ENCODE data around the gene CD59. TPM values are rescaled to one million over a fixed set of nuclear protein-coding genes. Genes with fewer than 3 reads are reported as not detected.
A peak's percentile ranks its signal among the peaks of the same experiment; 100 is the strongest.

Gene CD59
- total and polyA plus RNA-seq, 2 of the 13 experiments (the other 11 are each of a cell fraction or from before 2014, with no cell fraction given), result 127 to 289 TPM

DNA sequence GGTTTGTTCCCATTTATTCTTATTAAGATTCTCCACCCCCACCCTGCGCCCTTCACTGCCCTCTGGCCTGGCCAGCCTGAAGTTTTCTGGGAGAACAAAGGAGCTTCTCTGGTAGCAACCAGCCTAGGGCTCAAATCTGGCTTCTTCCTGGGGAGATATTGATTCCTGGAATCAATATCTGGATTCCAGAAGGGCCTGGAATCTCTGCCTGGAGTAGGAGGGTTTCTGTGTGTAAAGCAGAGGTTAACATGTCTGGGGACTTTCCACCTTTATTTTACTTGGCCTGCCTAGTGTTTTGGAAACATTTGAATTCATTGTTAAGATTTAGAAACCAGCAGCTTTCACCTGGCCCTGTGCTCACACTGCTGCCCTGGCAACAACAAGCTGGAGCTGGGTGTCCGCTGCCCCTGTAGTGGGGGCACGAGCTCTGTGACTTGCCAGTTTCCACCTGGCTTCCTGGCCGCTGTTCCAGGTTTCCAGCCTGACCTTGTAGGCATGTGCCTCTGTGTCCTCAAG, 41.1 kb downstream of the CD59 start (continued):
- TF ChIP-seq ZNF784 (CRISPR knock-in tag; IDR thresholded peaks at IDR 0.05; ENCODE audit: borderline replicate concordance) (0 out of 2 replicates have a peak, but pooled peaks have one; percentile 11), GFI1 (CRISPR knock-in tag; IDR thresholded peaks at IDR 0.05; ENCODE audit: borderline replicate concordance) (peak; percentile 75), NCOA2 (CRISPR knock-in tag; IDR thresholded peaks at IDR 0.05) (0 out of 2 replicates have a peak, but pooled peaks have one; percentile 18), MTA1 (CRISPR knock-in tag; IDR thresholded peaks at IDR 0.05; ENCODE audit: borderline replicate concordance) (0 out of 2 replicates have a peak, but pooled peaks have one; percentile 28), ZFY (CRISPR knock-in tag; IDR thresholded peaks at IDR 0.05) (no peak), MAFF (IDR thresholded peaks at IDR 0.05; ENCODE audit: low read depth, low read length) (no peak), ASH2L (IDR thresholded peaks at IDR 0.05; ENCODE audit: insufficient read length, low read depth, low read length) (no peak), CREB1 (IDR thresholded peaks at IDR 0.05) (no peak), CREB1 (CRISPR knock-in tag; IDR thresholded peaks at IDR 0.05) (0 out of 2 replicates have a peak, but pooled peaks have one; percentile 14), ZNF577 (CRISPR knock-in tag; IDR thresholded peaks at IDR 0.05; ENCODE audit: borderline replicate concordance, low read depth) (no peak), NRL (CRISPR knock-in tag; IDR thresholded peaks at IDR 0.05; ENCODE audit: borderline replicate concordance) (no peak), FOXA1 (IDR thresholded peaks at IDR 0.05) (no peak), FOXA1 (CRISPR knock-in tag; IDR thresholded peaks at IDR 0.05) (no peak), GABPA (IDR thresholded peaks at IDR 0.05; ENCODE audit: low read depth, low read length) (no peak), GABPA (CRISPR knock-in tag; IDR thresholded peaks at IDR 0.05; ENCODE audit: low read depth) (no peak), ELF1 (CRISPR knock-in tag; IDR thresholded peaks at IDR 0.05) (no peak)
- TF ChIP-seq, protein P1, sequence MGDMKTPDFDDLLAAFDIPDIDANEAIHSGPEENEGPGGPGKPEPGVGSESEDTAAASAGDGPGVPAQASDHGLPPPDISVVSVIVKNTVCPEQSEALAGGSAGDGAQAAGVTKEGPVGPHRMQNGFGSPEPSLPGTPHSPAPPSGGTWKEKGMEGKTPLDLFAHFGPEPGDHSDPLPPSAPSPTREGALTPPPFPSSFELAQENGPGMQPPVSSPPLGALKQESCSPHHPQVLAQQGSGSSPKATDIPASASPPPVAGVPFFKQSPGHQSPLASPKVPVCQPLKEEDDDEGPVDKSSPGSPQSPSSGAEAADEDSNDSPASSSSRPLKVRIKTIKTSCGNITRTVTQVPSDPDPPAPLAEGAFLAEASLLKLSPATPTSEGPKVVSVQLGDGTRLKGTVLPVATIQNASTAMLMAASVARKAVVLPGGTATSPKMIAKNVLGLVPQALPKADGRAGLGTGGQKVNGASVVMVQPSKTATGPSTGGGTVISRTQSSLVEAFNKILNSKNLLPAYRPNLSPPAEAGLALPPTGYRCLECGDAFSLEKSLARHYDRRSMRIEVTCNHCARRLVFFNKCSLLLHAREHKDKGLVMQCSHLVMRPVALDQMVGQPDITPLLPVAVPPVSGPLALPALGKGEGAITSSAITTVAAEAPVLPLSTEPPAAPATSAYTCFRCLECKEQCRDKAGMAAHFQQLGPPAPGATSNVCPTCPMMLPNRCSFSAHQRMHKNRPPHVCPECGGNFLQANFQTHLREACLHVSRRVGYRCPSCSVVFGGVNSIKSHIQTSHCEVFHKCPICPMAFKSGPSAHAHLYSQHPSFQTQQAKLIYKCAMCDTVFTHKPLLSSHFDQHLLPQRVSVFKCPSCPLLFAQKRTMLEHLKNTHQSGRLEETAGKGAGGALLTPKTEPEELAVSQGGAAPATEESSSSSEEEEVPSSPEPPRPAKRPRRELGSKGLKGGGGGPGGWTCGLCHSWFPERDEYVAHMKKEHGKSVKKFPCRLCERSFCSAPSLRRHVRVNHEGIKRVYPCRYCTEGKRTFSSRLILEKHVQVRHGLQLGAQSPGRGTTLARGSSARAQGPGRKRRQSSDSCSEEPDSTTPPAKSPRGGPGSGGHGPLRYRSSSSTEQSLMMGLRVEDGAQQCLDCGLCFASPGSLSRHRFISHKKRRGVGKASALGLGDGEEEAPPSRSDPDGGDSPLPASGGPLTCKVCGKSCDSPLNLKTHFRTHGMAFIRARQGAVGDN (CRISPR knock-in tag; IDR thresholded peaks at IDR 0.05), result peak; percentile 25; the same call in 1 of the 2 replicates
- TF ChIP-seq, protein P2, sequence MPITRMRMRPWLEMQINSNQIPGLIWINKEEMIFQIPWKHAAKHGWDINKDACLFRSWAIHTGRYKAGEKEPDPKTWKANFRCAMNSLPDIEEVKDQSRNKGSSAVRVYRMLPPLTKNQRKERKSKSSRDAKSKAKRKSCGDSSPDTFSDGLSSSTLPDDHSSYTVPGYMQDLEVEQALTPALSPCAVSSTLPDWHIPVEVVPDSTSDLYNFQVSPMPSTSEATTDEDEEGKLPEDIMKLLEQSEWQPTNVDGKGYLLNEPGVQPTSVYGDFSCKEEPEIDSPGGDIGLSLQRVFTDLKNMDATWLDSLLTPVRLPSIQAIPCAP (CRISPR knock-in tag; IDR thresholded peaks at IDR 0.05; ENCODE audit: low read depth), result no peak
- TF ChIP-seq, protein P3, sequence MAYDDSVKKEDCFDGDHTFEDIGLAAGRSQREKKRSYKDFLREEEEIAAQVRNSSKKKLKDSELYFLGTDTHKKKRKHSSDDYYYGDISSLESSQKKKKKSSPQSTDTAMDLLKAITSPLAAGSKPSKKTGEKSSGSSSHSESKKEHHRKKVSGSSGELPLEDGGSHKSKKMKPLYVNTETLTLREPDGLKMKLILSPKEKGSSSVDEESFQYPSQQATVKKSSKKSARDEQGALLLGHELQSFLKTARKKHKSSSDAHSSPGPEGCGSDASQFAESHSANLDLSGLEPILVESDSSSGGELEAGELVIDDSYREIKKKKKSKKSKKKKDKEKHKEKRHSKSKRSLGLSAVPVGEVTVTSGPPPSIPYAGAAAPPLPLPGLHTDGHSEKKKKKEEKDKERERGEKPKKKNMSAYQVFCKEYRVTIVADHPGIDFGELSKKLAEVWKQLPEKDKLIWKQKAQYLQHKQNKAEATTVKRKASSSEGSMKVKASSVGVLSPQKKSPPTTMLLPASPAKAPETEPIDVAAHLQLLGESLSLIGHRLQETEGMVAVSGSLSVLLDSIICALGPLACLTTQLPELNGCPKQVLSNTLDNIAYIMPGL (CRISPR knock-in tag; IDR thresholded peaks at IDR 0.05; ENCODE audit: borderline replicate concordance in 1 of 2, low read depth in 1 of 2), result no peak
- TF ChIP-seq, protein P4, sequence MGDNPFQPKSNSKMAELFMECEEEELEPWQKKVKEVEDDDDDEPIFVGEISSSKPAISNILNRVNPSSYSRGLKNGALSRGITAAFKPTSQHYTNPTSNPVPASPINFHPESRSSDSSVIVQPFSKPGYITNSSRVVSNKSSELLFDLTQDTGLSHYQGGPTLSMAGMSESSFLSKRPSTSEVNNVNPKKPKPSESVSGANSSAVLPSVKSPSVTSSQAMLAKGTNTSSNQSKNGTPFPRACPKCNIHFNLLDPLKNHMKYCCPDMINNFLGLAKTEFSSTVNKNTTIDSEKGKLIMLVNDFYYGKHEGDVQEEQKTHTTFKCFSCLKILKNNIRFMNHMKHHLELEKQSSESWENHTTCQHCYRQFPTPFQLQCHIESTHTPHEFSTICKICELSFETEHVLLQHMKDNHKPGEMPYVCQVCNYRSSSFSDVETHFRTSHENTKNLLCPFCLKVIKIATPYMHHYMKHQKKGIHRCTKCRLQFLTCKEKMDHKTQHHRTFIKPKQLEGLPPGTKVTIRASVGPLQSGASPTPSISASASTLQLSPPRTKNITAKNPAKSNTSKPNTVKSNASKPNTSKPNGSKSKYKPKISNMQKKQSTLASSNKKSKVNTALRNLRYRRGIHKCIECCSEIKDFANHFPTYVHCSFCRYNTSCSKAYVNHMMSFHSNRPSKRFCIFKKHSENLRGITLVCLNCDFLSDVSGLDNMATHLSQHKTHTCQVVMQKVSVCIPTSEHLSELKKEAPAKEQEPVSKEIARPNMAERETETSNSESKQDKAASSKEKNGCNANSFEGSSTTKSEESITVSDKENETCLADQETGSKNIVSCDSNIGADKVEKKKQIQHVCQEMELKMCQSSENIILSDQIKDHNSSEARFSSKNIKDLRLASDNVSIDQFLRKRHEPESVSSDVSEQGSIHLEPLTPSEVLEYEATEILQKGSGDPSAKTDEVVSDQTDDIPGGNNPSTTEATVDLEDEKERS (CRISPR knock-in tag; IDR thresholded peaks at IDR 0.05), result no peak

All from HepG2 (cell line).